ENCODE results near the gene IGFL3. TPM values are rescaled to one million over a fixed set of nuclear protein-coding genes. Genes with fewer than 3 reads are reported as not detected.

IGFL3 gene
- total RNA-seq, 1 experiment from 2014 or later: not detected

GRCh38 chr19:46077815-46078167, 46.7 kb downstream of the IGFL3 start:
- DNase-seq (ENCODE audit: low spot score): no peak
- Mint-ChIP-seq H3K27me3 (ENCODE audit: low read depth) (peaks cover 77% of the 10 kb centered on the region), H3K4me3 (peak overlapping the region; percentile 84; the same call in 1 of the 2 replicates), H3K4me1 (peaks cover 5% of the 10 kb centered on the region), H3K27ac (no peak overlapping the region), H3K36me3 (no peaks in the 10 kb centered on the region), H3K9me3 (peaks cover 8% of the 10 kb centered on the region; the same call in 1 of the 2 replicates)
- ATAC-seq: no peak
- no peak for TF ChIP-seq CBFB (CRISPR knock-in tag; IDR thresholded peaks at IDR 0.05; ENCODE audit: low read depth)
- TF ChIP-seq GABPB1 (CRISPR knock-in tag; IDR thresholded peaks at IDR 0.05): no peak
- TF ChIP-seq ZNF396 (CRISPR knock-in tag; IDR thresholded peaks at IDR 0.05; ENCODE audit: borderline replicate concordance): no peak
- TF ChIP-seq ZSCAN18 (CRISPR knock-in tag; IDR thresholded peaks at IDR 0.05): no peak
- TF ChIP-seq PREB (CRISPR knock-in tag; IDR thresholded peaks at IDR 0.05; ENCODE audit: borderline replicate concordance): no peak
- TF ChIP-seq TEAD4 (CRISPR knock-in tag; IDR thresholded peaks at IDR 0.05): no peak
- no peak for TF ChIP-seq ZNF138 (CRISPR knock-in tag; conservative IDR thresholded peaks at IDR 0.05)
- no peak for TF ChIP-seq NFYB (CRISPR knock-in tag; conservative IDR thresholded peaks at IDR 0.05; ENCODE audit: low read depth)
- no peak for TF ChIP-seq PRDM15 (CRISPR knock-in tag; IDR thresholded peaks at IDR 0.05)
- TF ChIP-seq STAT6 (CRISPR knock-in tag; conservative IDR thresholded peaks at IDR 0.05; ENCODE audit: low read depth): no peak
- no peak for TF ChIP-seq USF2 (CRISPR knock-in tag; IDR thresholded peaks at IDR 0.05)
- TF ChIP-seq CTCF (IDR thresholded peaks at IDR 0.05): no peak; the same call in 1 of the 2 replicates
- TF ChIP-seq HMGA2 (CRISPR knock-in tag; IDR thresholded peaks at IDR 0.05): no peak
- TF ChIP-seq MXD4 (CRISPR knock-in tag; IDR thresholded peaks at IDR 0.05; ENCODE audit: borderline replicate concordance): no peak
- POLR2A ChIA-PET: interaction anchor here (0.7 to 1.0 kb wide), 2 partner anchors 49 to 187 kb away, joined by 3 read pairs; no protein-coding TSS in a partner anchor
- CTCF ChIA-PET: interaction anchor here (0.6 to 4.8 kb wide), 97 partner anchors 11 to 451 kb away, joined by 3 to 173 read pairs (median 5); partner anchors contain the start of genes CCDC61, FOXA3, HIF3A and IGFL1

All from WTC11 (cell line).